Prostate gland (tissue), 2 donors: ENCODE measurements around the gene CGNL1.

ENCODE experiments used
- CTCF ChIP-seq, 4 experiments: fragments of 200-600 bp in 2 of 4; fragments of 450-650 bp in 2 of 4; sonication (generic) in 2 of 4; IDR thresholded peaks; 1 replicate in 3 of 4; 2 replicates in 1 of 4; pipeline ENCODE4 v1.5.1; 2016 to 2019; ENCODE audit warnings: antibody characterized with exemption in 4 of 4, mild to moderate bottlenecking in 2 of 4, moderate library complexity in 2 of 4
- POLR2A ChIP-seq: fragments of 450-650 bp; IDR thresholded peaks from one replicate; pipeline ENCODE4 v1.6.1; 2016; ENCODE audit warnings: antibody characterized with exemption, mild to moderate bottlenecking
- POLR2AphosphoS5 ChIP-seq: sonication (generic); formaldehyde crosslinking; IDR thresholded peaks from one replicate; pipeline ENCODE4 v1.6.1; 2017; ENCODE audit warnings: antibody characterized with exemption

GRCh38 chr15:57495554-57496165 is 119.4 kb downstream of the CGNL1 start:
- no peak for TF ChIP-seq CTCF (IDR thresholded peaks at IDR 0.05)
- TF ChIP-seq POLR2A = no peak
- TF ChIP-seq POLR2AphosphoS5 = no peak
